HG02763 (cell line): ENCODE results near the gene EHD4.

Source experiments
- ATAC-seq: cut with Tn5 transposase; IDR thresholded peaks from one replicate; pipeline ENCODE4 v1.9.1; 2021; ENCODE audit warnings: mild to moderate bottlenecking, moderate library complexity; ENCODE audit not compliant: unreplicated experiment

Gene EHD4

DNA sequence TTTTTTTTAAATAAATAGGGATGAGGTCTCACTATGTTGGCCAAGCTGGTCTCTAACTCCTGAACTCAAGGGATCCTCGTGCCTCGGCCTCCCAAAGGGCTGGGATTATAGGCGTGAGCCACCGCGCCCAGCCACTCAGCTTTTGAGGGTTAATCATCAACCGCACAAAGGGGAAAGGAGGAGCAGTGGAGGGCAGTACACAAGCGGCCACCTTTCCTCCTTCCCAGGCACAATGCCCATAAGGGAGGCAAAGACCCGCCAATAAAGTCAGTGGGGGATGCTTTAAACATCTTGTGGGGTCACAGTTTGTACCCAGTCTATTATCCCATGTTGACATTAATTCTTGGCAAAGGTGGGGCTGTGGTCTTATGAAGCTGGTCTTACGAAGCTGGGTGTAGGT is 32.4 kb downstream of the EHD4 start:
- no peak for ATAC-seq

DNA sequence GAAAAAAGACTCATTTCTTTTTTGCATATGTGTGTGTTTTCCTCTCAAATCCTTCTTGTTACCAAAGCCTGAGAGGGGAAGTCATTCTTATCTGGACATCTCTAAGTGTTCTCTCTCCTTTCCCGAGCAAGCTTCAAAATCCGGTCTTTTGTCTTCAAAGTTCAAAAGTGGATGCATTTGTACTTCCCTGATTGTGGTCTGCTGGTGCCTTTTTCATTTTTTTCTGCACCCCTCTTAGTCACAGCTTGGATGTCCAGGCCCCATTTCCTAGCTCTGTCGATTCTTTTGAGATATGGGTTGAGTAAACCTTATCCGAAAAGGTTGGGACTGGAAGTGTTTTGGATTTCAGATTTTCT is 34.8 kb downstream of the EHD4 start:
- no peak for ATAC-seq

DNA sequence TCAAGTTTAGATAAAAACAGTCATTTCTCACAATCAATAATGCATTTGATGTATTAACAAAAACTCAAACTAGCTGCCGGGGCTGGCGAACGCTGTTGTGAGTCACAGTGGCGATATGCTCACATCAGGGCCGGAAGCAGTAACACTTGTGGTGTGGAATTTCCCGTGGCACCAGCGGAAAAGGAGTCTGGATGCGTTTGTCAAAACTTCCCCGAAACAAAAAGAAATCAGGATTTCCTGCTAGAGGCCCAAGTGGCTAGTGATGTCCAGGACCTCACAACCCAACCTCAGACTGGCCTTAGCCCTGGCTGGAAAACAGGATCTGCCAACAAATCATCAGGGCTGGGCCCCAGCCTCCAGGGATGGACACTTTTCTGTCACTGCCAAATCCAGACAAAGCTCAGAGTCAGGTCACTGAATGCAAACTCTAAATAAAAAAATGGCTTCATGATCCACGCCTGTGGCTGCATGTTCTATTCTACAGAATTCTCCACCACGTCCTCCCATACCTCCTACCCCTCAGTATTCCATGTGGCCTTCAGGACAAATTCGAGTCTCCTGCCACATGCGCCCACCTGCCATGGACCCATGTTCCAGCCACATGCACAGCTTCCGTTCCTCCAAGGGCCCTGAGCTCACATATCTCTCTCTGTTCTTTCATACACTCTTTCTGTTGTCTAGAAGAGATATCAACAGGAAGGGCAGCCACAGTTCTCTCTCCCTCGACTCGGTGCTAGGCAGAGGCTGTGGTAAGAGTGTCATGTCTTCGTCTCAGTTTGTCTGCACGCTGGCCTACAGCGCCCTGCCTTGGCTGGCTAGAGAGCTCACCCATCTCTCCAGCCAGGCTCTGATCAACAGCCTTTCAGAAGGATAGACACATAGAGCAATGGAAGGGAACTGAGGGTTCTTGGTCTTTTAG is 35.4 kb downstream of the EHD4 start:
- no peak for ATAC-seq

DNA sequence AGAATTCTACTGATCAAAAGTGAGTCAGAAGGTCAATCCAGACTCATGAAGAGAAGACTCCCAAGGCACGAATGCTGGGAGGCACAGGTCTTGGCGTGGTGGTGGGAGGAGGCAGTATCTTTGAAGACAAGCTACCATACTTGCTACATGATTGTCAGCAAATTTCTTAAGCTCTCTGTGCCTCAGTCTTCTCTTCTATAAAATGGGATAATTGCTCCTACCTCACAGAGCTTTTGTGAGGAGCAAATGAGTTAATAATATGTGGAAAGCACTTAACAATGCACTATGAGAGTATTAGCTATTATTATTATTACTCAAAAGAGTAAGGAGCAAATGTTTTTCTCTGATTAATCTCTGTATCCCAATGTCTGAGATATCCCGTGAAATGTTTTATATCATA is 36.2 kb downstream of the EHD4 start:
- ATAC-seq, result no peak

DNA sequence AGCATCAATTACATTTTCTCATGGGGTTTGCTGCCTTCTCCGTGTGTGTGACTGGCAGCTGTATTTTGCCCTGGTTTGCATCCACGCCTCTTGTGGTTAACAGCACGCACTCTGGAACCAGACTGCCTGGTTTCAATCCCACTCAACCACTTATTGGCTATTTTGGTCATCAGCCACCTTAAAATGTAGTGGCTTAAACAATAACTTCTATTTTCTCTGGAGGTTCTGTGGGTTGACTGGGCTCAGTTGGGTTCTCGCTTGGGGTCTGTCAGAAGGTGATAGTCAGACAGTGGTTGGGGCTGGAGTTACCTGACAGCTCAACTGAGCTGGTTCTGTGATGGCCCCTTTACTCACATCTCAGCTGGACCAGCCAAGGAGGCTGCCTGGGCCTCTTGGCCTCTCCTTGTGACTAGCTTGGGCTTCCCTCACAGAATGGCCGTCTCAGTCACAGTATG is 36.8 kb downstream of the EHD4 start:
- ATAC-seq, result no peak

DNA sequence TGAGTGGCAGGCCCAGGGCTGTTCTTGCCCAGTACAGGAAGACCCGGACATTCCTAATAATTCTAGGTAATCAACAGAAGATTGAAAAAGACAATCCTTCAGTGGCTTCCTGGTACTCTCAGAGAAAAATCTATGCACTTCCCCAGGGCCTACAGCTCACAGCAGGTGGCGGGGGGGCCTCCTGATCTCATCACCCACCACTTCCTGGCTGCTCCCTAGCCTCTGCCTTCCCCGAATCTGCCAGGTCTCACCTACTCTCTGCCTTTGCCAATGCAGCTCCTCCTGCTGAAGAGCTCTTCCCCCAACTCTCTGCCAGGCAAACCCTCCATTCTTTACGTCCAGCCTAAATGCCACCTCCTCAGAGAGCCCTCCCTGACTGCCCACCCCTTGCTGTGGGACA is 37.5 kb downstream of the EHD4 start:
- ATAC-seq, result no peak

DNA sequence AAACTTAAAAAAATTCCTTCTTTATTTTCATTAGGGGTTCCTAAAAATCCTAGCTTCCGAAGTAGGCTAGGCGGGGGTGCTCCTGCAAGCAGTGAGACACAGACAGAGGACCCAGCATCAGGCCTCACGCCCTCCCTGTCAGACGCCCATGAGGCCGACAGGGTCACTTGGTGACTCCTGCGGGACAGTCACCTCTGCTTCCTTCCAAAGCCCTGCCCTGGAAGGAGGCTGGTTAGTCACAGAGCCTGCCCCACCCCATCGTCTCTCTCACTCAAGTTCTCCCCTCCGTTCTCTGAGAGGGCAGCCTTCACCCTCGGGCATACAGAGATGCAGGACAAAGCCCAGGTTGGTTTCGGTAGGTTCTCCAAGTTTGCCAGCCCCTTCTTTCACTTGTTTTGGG is 38.6 kb downstream of the EHD4 start:
- no peak for ATAC-seq

DNA sequence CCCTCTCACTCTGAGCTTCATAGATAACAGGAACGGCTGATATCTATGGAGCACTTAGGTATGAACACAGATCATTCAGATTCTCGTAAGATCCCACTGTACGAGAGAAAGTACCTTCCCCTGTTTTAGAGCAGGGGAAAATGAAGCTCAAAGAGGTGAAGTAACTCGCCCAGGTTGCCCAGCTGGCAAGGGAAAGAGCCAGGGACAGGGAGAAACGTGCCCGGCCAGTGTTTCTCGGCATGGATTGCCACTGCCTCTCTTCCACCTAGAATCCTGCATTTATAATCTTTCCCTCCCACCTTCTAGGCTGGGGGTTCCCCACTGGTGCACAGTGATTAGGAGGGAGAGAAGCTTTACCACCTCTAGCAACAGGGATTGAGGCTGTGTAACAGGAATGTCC is 39.0 kb downstream of the EHD4 start:
- ATAC-seq, result no peak

DNA sequence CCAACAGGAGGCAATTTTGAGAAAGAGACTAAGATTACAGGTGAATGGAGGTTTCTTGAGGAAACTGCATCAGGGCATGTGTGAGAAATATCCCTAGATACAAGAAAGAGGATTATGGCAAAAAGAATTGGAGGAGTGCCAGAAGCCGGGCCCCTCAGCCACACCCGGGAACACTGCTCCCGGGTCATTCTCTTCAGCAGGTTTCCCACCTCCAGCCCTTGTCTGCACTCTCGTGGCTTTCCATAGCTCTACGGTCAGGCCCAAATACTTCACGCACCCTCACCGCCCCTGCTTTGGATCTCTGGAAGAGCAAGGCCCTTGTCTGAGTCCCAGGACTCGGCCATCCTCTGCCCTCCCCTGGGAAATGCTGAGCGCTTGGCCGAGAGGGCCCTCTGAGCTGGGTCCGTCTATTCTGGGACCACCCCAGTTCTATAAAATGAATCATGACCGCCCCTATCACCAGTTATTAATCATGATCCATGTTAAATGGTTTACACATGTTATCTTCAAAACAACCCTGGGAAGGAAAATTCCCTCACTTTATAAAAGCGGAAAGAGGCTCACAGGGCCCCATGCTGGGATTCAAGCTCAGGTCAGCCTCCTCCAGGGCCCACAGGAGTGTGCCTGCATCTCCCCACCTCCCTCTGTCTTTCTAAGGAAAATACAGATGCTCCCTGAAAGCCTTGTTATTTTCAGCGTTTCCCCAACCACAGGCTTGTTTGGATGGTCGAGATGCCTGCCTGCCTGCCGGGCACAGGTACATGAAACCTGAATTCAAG is 39.7 kb downstream of the EHD4 start:
- ATAC-seq, result no peak

DNA sequence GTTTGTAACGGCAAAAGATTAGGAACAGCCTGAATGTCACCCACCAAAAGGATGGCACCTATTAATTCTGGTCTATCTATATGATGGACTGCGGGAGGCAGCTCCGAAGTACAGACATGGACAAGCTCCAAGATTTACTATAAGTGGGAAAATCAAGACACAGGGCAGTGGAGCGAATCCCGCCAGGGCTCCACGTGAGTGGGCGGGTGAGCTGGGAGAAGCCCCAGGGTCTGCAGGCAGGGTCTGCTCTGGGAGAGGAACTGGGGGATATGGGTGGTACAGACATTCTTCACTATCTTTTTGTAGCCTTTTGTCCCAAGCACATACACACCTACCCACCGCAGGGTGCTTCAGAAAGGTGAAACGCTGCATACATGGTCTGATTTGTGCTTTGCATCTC is 40.3 kb downstream of the EHD4 start:
- no peak for ATAC-seq

DNA sequence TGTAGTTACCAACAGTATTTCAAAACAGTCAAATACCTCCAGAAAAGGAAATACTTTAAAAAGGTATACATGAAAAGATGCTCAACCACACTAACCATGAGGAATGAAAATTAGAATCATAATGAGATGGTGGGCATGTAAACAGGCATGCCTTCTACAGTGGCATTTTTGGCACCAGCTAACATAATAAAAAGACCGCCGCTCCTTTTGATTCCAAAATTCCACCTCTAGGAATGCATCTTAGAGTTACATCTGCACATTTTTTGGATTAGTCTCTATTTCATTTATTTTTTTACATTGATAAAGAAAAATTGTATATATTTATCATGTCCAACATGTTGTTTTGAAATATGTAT is 41.5 kb downstream of the EHD4 start:
- no peak for ATAC-seq

DNA sequence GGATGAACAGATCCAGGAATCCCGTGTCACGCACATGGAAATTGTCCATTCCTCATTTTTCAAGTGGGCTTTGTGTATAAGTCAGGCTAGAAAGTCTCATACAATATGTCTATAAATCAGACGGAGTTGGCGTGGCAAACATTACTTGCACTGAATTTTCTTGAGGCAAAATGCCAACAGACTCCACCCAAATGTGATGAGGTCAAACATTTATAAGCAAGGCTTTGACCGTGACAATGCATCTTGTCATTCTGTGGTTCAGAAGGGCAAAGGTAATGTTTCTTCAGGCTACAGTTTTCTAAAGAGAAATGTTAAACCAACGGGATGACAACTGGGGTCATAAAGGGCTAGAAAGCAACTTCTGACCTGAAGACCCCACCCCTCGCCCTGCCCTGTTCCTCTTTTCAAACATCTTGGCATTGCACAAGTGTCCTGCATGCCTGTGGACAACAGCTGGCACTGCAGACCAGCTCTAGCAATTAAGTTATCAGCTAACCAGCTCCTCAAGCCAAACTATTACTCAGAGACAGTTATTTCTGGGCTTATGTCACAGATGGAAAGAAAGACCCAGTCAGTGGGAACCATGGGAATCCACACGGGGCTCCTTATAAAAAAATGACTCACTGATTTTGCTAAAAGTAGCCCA is 42.0 kb downstream of the EHD4 start:
- ATAC-seq, result no peak

DNA sequence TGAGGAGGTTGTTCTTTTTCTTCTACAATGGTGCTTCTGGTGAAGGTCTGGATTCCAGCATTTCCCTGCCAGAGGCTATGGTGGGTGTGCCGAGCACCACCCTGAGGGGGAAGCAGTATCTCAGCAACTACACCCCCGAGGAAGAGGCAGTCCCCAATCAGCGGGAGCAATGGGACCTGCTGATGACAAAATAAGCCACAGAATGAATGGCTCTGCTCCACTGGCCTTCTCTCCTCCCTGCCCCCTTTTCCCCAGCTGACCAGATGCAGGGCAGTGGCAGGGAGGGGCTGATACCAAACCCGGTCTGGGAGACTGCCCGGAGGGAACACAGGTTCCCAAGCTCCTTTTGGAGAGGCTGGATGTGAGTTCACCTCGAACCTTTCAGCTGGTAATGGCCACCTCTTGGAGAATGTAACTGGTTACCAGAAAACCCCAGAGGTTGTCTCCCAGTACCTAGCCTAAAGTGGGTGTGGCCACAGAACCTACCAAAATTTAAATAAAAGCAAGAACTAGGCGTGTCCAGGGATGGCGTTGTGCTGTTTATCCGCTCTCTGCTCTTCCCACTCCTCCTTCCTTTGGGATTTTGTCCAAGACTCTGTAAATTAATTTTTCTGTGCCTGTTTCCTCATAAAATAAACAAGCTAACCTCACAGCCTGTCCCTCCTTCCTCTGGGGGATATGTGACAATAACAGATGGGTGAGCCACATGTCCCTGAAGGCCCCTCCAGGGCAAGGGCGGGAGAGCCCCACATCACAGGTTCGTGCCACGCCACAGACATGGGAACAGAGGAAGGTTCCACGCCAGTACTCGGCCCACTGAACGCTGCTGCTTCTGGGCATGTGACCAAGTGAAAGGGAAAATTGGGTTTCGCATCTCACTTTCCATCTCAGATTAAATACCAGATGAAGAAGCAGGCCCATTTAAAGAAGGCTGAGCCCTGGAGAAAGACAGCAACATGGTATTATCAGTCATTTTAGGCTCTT is 43.4 kb downstream of the EHD4 start:
- peak; percentile 60 for ATAC-seq

DNA sequence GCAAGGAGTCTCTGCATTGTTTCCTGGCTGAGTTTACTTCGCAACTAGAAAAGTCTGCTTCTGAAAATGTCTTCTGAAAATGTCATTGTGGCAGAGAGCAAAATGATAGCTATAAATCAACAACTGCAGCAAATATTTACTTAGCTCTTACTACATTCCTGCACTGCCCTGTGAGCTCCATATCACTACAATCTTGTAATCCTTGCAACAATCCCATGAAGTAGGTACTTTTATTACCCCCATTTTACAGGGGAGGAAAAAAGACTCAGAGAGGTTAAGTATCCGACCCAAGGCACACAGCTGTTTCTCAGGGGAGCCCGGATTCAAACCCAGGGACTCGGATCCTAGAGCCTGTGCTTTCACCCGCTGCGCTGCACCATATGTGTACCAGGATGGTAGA is 44.3 kb downstream of the EHD4 start:
- ATAC-seq, result no peak

DNA sequence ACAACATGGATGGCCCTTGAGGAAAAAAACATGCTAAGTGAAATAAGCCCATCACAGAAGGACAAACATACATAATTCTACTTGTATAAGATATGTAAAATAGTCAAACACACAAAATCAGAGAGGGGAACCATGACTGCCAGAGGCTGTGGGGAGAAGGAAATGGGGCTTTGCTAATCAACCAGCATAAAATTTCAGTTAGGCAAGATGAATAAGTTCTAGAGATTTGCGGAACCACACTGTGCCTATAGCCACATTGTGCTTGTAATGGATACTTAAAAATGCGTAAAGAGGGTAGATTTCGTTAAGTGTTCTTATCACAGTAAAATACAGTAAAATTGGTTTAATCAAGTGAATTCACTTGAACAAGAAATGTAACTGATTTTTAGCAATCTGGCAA is 44.8 kb downstream of the EHD4 start:
- no peak for ATAC-seq

DNA sequence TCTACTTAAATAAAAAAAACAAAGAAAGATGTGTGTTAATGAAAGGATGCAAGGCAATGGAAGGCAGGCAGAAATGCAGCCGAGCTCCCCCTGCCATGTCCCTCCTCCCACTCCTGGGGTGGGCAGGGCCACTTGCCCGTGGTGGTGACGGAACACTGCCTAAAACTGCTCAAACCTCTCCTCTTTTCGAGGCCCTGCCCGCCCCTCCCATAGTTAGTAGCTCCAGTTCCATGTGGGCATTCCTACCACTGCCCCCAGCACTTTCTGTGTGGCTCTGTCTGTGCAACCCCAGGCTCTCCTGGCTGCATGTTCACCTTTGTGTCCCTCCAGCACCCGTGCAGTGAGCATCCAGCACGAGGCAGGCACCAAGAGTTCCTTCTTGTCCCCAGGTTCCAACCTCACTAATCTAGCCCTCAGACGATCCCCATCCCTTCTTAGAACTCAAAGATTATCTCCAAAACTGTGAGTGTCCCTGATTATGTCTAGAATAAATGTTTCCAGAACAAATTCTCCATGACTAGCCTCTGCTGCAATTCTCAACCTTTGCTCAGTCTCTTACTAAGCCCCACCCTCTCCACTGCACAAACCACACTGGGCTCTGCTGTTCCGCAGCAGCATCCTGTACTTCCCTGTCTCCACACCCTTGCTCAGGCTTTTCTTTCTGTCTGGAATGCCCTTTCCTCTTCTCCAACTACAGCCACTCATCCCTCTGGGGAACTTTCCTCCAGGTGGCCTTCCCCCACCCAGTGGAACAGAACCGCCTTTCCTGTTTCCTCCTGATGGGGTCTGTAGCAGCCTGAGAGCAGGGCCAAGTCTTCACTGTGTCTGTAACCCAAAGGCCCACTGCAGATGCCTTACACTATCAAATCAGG is 45.9 kb downstream of the EHD4 start:
- ATAC-seq, result no peak

DNA sequence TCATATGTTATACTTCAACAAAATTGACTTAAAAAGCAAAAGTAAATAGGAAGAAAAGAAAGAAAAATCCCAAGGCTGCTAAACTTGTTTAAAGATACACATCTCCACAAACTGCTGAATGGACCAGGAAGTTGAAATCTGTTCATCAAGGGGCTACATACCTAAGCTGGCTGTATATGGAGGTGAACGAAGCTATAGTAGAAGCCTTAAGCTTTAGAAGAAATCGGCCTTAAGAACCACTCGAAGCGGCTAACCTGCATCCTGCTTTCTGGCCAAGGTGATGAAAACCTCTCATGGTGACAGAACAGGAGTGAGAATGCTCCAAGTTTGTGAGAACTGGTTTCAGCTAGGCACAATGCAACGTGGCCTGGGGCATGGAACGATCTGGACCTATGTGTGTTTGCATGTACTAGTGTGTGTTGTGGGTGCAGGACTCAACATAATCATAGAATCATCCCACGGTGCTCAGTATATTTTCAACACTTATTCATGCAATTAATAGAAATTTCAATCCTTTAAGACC is 47.2 kb downstream of the EHD4 start:
- ATAC-seq, result no peak

DNA sequence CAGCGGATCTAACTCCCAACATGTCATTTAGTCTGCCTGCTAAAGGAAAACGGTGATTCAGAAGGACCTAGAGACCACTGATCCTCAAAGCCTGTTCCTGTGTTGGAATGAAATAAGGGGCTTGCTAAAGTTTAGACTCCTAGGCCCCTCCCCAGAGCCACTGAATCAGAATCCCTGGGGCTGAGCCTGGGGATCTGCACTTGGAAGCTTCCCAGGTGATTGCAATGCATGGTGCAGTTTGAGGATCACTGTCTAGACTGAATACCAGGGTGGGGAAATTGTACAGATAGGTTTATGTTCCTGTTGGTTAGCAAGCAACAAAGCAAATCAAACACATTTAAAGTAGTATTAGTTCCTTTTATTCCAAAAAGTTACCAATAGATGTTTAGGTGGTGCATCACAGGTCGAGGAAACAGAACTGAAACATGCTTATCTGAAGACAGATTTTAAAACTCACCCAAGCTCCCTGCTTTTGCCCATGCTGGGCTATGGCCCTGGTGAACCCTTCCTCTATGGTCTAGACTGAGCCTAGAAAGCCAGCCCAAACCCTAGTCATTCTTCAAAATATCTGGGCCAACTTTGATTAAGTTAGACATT is 48.9 kb downstream of the EHD4 start:
- ATAC-seq, result no peak

DNA sequence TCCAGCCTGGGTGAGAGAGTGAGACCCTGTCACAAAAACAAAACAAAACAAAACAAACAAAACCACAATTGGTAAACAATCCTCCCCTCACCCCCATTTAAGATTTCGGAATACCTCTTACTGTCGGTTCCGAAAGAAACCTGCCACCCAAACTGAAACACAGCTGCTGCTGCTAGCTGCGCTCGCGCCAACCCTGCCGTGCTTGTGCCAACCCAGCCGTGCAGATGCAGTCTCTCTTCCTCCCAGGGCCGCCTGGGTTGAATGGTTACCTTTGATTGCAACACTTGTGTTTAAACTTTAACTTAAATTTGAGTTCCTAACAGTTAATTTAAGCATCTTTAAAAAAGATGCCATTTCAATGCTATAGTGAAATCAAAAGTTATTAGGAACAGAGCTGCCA is 50.0 kb downstream of the EHD4 start:
- ATAC-seq, result no peak
